Occipital lobe (tissue), 2 donors: ENCODE measurements around the gene TRIM54. TPM values are rescaled to one million over a fixed set of nuclear protein-coding genes. Genes with fewer than 3 reads are reported as not detected.
"Not testable (repeated sequence)": the region's sequence is repeated elsewhere in the genome, so short reads cannot be mapped to it uniquely, and the experiment has no call there.

Experiments used
- DNase-seq: peaks from one replicate; lab custom pipeline; 2025; lab: John Stamatoyannopoulos, UW
- total RNA-seq: library from RNA; depleted of rRNA; stranded (reverse); fragments of >200 nt; gene quantifications from one replicate; pipeline ENCODE4 v1.2.3, GENCODE V29; 2014

Gene TRIM54
- total RNA-seq, 1 donor from 2014 or later = not detected

- DNase-seq = no peak
These were observed 787 bp upstream of the TRIM54 start for GRCh38 chr2:27281442-27281841.

DNA sequence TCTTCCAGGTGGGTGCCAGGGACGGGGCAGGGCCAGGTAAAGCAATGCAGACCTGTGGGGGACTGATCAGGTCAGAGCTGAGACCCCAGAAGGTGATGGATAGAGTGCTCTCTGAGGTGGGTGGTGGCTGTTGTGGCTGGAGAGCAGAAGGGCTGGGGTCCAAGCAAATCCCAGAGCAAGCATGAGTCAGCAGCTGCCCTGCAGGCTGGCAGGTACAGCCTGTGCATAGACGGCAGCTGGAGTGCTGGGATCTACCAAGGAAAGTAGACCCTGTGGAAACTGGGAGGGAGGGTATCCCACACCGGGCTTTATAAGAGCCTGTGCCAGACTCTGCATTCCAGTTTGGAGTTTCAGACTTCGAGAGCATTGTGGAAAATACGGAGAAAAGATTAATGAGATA is 663 bp downstream of the TRIM54 start:
- no peak for DNase-seq

- DNase-seq = no peak
These were observed 2.8 kb downstream of the TRIM54 start for GRCh38 chr2:27284996-27285395.

DNA sequence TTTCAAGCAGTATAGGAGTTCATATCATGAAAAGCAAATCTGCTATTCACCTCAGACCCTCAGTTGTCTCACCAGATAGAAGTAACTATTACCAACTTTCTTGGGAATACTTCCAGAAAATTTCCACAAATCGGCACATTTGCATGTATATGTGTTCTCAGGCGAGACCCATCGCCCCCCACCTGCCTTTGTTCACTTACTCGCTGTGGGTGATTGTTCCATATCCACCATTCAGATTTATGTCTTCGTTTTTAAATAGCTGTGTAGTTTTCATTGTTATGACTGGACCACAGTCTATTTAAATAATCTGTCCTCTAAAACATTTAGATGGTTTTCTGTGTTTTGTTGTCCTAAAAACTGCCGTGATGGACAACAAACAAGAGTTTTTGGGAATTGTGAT is 3.3 kb downstream of the TRIM54 start:
- no peak for DNase-seq

GRCh38 chr2:27288610-27289009 is 6.4 kb downstream of the TRIM54 start:
- no peak for DNase-seq

- no peak for DNase-seq
These were observed 8.3 kb downstream of the TRIM54 start for GRCh38 chr2:27290549-27290948.

DNA sequence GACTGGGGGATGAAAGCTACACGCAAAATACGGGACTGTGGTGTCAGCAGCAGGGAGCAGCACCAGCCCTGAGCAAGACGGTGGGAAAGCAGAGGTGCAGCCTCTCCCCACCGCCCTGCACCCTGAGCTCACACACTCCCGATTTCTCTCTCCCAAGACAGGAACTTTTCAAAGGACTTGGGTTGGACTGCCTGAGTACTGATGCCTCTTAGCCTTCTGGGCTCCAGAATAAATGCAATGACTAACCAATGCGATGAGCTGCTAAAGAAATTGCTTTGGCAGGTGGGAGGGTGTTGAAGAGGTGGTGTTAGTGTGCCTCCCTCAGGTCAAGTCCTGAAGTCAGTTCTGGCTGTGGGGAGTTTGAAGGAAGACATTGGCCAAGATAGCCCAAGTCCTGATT is 9.6 kb downstream of the TRIM54 start:
- no peak for DNase-seq

GRCh38 chr2:27294928-27295327 is 12.7 kb downstream of the TRIM54 start:
- DNase-seq = no peak

GRCh38 chr2:27296481-27296880 is 14.3 kb downstream of the TRIM54 start:
- no peak for DNase-seq

DNA sequence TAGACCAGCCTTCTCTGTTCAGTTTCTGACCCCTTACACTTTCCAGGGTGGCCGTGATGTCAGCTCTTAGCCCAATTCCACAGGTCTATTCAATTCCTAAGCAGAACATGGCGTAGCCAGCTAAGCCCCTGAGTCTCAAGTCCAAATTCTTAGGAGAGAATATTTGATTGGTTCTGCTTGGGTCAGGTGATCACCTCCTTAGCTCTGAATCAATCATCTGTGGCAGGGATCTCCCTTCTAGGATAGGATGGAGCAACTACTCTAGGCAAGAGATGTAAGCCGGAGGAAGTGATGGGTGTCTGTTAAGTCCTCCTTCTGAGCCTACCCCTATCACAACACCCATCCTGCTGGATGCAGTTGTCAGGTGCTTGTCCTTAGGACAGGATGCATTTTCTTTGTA is 15.0 kb downstream of the TRIM54 start:
- no peak for DNase-seq

- no peak for DNase-seq
These were observed 16.3 kb downstream of the TRIM54 start for GRCh38 chr2:27298391-27299080.

- not testable (repeated sequence) for DNase-seq
These were observed 18.4 kb downstream of the TRIM54 start for GRCh38 chr2:27300606-27301005.

- no peak for DNase-seq
These were observed 21.1 kb downstream of the TRIM54 start for GRCh38 chr2:27303093-27304025.

DNA sequence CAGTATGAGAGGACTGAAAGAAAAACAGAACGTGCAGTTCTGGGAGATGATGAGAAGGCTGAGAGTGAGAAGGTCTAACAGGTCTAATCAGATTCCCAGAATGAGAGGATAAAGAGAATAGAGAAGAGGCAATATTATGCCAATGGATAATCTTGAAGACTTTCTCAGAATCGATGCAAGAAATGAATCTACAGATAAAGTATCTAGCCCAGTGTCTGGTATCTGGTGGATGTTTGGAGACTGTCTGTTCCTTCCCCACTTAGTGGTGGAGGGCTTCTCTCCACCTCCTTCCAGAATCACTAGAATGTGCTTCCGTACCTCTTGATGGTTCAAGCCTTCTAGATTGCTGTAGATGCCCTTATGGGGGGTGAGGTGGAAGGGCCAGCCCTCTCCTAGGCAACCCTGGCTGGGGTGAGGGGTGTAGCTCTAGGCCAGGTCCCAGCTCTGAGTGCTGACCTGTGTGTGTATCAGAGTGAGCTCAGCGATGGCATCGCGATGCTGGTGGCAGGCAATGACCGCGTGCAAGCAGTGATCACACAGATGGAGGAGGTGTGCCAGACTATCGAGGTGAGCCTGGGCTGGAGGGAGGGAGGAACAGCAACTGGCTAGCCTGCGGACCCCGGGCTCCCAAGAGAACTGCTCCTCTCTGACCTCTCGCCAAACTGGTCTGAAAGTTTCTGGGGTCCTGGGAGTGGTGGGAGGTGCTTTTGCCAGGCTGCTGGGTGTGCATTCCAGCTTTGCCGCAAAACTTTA is 22.4 kb downstream of the TRIM54 start:
- no peak for DNase-seq

GRCh38 chr2:27305516-27305915 is 23.3 kb downstream of the TRIM54 start:
- no peak for DNase-seq

DNA sequence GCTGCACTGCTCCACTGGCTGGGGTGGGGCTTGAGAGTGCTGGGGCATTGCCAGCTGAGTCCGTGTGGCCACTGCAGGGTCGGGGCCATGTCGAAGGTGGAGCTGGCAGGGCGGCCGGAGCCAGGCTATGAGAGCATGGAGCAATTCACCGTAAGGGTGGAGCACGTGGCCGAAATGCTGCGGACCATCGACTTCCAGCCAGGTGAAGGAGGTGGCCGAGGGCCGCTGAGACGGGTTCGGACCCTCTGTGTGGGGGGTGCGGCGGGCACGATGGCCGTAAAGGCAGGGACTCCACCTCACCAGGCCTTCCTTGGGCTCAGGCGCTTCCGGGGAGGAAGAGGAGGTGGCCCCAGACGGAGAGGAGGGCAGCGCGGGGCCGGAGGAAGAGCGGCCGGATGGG is 23.9 kb downstream of the TRIM54 start:
- no peak for DNase-seq

GRCh38 chr2:27306573-27307286 is 24.5 kb downstream of the TRIM54 start:
- no peak for DNase-seq

DNA sequence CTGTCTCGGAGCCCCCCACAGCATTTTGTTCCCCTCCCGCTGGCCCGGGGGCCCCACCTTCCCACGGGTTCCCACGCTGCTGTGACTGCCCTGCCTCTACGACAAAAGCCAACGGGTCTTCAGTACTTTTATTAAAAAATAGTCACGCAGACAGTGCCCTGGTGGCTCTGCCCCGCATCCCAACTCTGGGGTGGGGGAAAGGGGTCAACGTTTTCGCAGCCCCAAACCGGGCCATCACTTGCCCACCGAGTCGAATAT is 25.0 kb downstream of the TRIM54 start:
- DNase-seq = no peak

DNA sequence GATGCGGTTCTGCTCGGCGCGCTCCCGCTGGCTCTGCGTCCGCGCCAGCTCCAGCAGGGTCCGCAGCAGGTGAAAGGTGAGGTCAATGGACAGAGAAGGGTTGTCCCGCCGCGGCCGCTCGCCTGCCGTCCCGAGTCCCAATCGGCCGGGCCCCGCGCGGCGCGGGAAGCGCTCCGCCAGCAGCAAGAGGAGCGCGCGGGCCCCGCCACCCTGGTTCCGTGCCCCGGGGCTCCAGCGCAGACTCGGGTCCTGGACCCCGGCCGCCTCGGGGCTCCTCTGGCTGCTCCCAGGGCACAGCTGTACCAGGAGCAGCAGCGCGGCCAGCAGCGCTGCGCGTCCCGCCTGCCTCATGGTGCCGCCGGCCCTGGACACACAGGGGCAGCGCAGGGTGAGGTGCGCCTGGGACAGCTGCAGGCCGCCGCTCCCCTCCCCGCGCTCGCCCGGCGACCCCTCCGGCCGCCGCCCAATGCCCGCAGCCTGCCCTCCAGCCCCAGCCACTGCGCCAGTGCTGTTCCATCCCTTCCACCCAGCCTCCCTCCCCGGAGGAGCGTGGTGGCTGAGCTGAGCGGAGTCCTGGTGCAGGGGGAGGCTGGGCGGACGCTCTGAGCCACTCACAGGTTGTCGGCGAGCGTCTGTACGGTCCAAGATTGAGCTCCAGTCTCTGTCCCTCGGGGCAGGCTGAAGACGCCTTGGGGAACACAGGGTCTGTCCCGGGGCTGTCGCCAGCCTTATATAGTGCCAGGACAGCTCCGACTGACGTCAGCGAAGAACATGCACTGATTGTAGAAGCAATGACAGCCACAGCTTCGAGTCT is 25.5 kb downstream of the TRIM54 start:
- no peak for DNase-seq

DNA sequence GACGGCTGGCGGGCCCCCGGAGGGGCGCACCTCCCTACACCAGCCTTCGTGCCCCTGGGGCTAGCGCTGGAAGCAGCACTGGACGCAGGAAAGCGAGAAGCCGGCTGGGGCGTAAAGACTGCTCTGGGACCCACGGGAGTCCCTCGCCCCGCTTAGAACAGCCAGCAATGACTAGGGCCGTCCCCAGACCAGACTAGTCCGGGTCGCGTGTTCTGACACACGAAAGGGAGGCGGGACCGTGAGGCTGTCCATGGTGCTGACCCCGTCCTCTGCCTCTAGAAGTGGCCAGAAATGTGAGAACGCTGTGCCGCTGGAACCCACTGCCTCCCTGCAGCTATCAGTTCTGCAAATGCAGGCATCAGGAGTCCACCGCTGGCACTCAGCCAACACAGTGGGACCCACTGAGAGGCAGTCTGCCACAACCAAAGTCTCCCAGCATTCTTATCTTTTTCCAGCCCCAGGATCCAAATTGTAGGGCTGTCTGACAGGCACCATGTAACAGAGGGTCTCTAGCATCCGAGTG is 26.2 kb downstream of the TRIM54 start, which contains the start of gene UCN:
UCN (minus strand) TSS at position 87 of the 523 bp plus-strand sequence. CDS start 550 bp downstream, outside the sequence.
- no peak for DNase-seq
